Measurements from ENCODE around the gene GOLGB1. TPM values are rescaled to one million over a fixed set of nuclear protein-coding genes. Genes with fewer than 3 reads are reported as not detected.

GOLGB1 gene, protein sequence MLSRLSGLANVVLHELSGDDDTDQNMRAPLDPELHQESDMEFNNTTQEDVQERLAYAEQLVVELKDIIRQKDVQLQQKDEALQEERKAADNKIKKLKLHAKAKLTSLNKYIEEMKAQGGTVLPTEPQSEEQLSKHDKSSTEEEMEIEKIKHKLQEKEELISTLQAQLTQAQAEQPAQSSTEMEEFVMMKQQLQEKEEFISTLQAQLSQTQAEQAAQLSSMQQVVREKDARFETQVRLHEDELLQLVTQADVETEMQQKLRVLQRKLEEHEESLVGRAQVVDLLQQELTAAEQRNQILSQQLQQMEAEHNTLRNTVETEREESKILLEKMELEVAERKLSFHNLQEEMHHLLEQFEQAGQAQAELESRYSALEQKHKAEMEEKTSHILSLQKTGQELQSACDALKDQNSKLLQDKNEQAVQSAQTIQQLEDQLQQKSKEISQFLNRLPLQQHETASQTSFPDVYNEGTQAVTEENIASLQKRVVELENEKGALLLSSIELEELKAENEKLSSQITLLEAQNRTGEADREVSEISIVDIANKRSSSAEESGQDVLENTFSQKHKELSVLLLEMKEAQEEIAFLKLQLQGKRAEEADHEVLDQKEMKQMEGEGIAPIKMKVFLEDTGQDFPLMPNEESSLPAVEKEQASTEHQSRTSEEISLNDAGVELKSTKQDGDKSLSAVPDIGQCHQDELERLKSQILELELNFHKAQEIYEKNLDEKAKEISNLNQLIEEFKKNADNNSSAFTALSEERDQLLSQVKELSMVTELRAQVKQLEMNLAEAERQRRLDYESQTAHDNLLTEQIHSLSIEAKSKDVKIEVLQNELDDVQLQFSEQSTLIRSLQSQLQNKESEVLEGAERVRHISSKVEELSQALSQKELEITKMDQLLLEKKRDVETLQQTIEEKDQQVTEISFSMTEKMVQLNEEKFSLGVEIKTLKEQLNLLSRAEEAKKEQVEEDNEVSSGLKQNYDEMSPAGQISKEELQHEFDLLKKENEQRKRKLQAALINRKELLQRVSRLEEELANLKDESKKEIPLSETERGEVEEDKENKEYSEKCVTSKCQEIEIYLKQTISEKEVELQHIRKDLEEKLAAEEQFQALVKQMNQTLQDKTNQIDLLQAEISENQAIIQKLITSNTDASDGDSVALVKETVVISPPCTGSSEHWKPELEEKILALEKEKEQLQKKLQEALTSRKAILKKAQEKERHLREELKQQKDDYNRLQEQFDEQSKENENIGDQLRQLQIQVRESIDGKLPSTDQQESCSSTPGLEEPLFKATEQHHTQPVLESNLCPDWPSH (N-terminal part only)
- total RNA-seq, result 19.8 and 38.4 TPM in 2 replicates

DNA sequence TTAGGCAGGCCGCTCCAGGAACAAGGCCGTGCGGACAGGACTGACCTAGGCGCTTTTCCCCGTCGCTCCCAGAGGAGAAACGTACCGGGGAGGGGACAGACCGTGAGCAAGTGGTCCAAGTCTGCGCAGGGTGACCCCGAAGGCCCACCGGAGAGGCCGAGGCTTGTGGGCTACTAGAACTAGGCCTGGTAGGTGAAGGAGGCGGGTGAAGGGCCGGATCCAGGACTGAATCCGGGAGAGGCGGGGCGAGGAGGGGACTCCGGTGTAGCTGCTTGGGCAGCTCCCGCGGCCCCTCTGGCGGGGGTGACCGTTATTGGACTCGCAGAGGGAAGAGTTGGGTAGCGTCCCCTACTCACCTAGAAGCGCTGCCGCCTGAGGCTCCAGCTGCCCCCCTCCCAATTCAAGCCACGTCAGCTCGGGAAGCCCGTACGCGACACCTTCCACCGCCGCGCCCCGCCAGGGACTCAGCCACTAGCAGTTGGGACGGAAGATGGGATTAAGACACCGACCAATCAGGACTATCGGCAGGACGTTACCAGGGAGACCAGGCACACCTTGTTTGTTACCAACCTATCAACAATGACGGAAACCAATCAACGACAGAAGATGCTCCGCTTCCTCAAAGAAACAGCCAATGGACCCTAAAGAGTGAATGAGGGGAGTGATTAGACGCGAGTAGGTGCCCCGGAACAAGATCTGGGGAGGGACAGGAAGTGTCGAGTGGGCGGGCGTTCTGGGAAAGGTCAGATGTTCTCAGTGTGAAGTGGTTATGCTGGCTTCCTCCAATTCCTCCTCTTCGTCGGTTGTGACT is at the start of gene GOLGB1:
GOLGB1 (minus strand) TSS at position 466 of the 811 bp plus-strand sequence. CDS start 18,770 bp downstream, outside the sequence.

DNA sequence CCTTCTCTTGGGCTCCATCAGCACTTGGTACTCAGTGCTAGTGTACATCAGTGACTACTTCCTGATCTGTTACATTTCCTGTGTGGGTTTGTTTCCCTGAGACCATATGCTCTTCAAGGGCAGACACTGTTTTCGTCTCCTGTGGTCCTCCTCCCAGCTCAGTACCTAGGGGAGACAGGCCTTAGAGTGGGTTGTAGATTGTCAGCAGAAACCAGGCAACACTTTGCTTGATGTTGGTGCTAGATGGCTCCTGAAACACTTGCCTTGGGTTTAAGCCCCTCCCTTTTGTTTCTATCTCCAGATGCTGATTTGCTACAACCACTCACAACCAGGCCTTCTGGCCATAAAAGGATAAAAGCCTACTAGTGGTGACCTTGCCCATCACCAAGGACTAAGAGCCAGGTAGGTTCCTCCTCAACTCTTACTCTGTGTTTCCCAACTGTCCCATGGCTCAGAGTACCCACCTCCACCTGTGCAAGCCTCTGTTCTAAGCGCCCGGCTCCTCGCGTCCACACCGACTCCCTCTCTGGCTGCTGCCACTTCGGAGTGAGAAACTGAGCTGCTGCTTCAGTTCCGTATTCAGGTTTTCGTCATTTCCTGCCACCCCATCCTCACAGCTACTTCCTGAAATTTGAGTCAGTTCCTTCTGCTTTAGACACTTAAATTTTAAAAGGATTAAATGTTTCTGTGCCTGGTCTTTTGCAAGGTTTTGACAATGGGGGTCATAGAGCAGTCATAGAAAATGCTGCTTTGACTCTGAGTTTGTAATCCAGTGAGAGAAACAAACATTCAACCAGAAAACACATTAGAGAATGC is 89.0 kb downstream of the GOLGB1 start, which contains the start of gene HCLS1:
HCLS1 (minus strand) TSS at position 548 of the 816 bp plus-strand sequence. CDS start 2,556 bp downstream, outside the sequence.

Other genes starting within 250 kb of the GOLGB1 start
- 1.1 and 1.9 TPM in 2 replicates for gene POLQ, start 203.8 kb downstream of the GOLGB1 start, total RNA-seq
- not detected in 2 replicates for gene ARGFX, start 181.8 kb downstream of the GOLGB1 start, total RNA-seq
- gene FBXO40, start 156.4 kb downstream of the GOLGB1 start, total RNA-seq, result not detected in 2 replicates
- gene HCLS1, start 88.8 kb downstream of the GOLGB1 start, total RNA-seq, result 0.80 and 1.9 TPM in 2 replicates
- 9.3 and 9.7 TPM in 2 replicates for gene IQCB1, start 85.3 kb upstream of the GOLGB1 start, total RNA-seq
- 1.6 TPM in 1 of 2 replicates, not detected in the other for gene EAF2, start 85.5 kb upstream of the GOLGB1 start, total RNA-seq
- gene SLC15A2, start 144.7 kb upstream of the GOLGB1 start, total RNA-seq, result under 0.01 TPM in 1 of 2 replicates, not detected in the other

Data from epithelial cell of alveolus of lung (primary cell).